Skeletal muscle cell (primary cell): ENCODE data around the gene ATP1A2.
"Not testable (repeated sequence)": the region's sequence is repeated elsewhere in the genome, so short reads cannot be mapped to it uniquely, and the experiment has no call there.

Experiments used
- DNase-seq: peaks from one replicate; pipeline ENCODE4 v3.0.0-alpha.2; 2010; ENCODE audit warnings: low read depth
- H3K4me3 ChIP-seq: 2 replicates; pipeline ENCODE4 v1.5.1; 2011; ENCODE audit warnings: low read depth, mild to moderate bottlenecking, control low read depth, low read length, moderate library complexity

The ATP1A2 gene

GRCh38 chr1:160097911-160098851, 17.4 kb upstream of the ATP1A2 start, which contains the start of gene IGSF8:
Gene IGSF8 (minus strand): TSS chr1:160098619. CDS start chr1:160098472, 147 bp downstream.
- peak within 1 kb of the TSS; percentile 73 for H3K4me3 ChIP-seq
- DNase-seq, result peak; percentile 39

DNA sequence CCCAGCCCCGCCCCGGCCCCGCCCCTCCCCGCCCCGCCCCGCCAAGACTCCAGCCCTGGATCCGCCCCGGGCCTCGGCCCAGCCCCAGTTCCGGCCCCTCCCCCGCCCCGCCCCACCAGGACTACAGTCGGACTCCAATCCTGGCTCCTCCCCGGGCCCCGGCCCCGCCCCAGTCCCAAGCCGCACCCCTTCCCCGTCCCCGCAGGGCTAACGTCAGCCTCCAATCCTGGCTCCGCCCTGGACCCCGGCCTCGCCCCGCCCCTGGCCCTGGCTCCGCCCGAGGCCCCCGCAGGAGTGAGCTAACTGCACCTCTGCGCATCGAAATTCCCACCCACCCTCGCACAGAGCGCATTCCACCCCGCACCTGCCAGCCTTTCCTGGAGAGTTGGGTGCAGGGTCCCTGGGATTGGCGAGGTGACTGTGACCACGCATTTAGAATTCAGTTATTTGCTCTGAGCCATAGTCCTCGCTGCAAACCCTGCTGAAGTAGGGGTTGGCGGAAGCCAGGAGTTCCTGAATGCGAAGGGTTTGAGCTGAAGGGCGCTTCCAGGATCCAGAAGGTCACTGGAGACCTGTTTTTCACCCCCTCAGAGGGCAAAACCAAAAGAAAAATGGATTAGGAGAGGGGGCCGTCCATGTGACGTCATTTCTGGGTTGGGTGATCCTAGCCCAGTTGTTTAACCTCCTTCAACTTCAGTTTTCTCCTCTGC, 16.6 kb upstream of the ATP1A2 start:
- H3K4me3 ChIP-seq, result peak overlapping the region; percentile 57
- DNase-seq, result peak; percentile 74

DNA sequence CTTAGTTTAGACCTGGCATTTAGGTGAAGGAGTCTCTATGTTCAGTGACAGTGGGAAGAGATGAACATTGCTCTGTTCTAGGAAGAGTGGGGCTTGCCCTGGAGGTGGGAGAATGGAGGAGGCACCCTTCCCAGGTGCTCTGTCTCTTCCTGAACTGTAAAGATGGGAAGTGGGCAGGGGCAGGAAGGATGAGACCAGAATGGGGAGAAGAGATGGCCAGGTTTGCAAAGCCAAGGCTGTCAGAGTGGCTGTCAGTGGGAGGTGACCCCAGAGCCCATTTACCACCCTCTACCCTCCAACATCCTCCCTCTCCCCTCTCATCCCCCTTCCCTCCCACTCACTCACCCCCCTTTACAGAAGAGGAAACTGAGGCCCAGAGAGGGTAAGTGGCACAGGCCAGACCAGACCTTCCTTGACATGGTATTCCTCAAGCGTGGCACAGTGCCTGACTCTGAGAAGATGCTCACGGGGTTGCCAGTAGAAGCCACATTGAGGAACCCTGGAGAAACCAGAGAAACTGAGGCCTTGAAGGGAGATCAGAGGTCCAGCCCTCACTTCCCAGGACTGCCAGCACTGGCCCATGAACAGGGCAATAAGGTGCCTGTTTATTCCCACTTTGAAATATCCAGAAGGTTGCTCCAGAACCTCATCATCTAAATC, 15.7 kb upstream of the ATP1A2 start:
- H3K4me3 ChIP-seq, result no peak overlapping the region
- no peak for DNase-seq

GRCh38 chr1:160101037-160101716, 14.4 kb upstream of the ATP1A2 start:
- no peak for DNase-seq
- no peak overlapping the region for H3K4me3 ChIP-seq

DNA sequence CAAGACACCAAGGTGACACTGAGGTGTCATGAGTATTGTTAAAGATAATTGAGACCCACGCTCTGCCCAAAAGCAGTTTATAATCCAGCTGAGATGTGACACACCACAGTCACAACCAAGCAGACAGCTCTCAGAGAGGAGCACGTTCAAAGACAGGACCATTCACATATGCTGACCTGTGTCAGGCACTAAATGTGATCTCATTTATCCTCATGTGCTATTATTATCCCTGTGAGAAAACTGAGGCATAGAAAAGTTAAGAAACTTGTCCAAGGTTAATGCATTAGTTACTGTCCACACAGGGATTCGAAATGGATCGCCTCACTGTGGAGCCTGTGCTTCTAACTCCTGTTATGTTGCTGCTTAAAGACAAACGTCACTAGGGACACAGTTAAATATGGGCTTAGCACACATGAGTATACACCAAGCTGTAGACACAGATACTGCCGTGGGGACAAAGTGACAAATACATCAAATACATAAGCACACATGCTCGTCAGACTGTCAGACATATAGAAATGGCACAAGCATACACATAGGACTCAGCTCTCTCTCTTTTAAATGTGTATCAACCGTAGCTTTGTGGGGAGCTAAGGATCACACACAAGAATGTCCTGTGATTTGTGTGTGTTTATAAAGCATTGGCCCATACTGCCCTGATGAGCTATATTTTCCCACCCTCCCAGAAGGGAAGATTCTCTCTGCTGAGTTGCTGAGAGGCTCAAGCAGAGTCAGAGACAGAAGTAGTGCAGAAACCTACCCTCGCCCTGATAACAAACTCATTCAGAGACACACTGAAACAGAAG, 13.6 kb upstream of the ATP1A2 start:
- DNase-seq, result no peak
- no peak overlapping the region for H3K4me3 ChIP-seq

DNA sequence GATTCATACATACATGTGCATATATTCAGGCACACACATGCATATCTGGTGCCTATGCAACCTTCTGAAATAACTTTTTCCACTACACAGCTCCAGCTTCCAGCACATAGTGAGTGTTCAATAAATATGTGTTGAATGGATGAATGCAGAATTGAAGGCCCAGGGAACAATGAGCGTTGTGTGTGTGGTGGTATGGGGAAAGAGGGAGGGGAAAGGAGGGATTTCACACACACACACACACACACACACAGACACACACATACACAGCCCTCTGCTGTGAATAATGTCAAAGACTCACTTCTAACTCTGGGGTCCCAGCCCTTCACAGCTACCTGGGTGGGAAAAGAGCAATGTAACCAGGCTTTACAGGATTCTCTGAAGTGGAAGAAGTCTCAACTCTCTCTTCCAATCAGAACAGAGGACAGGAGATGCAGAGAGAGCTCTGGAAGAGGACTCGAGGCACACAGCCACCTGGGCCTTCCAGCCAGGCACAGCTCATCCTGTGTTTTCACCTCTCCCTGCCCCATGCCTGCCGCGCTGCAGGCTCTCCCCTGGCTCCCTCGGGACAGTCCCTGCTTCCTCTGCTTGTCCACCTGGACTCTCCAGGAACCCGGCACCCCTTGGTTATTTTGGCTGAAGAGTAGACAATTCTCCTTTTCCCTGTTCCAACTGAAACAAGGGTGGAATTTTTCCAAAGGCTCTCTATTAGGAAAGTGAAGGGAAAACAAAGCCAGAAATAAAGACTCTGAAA, 11.7 kb upstream of the ATP1A2 start:
- H3K4me3 ChIP-seq, result no peak overlapping the region
- DNase-seq, result no peak

DNA sequence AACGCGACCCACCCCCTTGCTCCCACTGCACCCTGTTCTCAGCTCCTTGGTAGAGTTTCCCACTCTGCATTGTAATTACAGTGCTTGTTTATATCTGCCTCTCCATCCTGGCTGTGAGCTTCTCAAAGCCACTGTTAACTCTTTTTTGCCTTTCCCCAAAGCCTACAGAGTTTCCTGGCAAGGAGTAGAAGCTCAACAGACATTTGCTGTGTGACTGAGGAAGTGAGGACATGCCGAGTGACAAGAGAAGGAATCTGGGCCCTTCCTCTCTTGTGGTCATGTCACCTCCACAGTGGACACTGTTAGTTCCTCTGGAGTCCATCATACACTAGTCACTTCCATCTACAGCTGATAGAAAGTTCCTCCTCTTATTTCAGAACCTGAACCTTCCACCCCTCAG, 11.1 kb upstream of the ATP1A2 start:
- H3K4me3 ChIP-seq, result no peak overlapping the region
- no peak for DNase-seq

- no peak for DNase-seq
- H3K4me3 ChIP-seq, result no peak overlapping the region
Measured at GRCh38 chr1:160105155-160105554, 10.4 kb upstream of the ATP1A2 start.

GRCh38 chr1:160107512-160107911, 8.0 kb upstream of the ATP1A2 start:
- no peak overlapping the region for H3K4me3 ChIP-seq
- no peak for DNase-seq

DNA sequence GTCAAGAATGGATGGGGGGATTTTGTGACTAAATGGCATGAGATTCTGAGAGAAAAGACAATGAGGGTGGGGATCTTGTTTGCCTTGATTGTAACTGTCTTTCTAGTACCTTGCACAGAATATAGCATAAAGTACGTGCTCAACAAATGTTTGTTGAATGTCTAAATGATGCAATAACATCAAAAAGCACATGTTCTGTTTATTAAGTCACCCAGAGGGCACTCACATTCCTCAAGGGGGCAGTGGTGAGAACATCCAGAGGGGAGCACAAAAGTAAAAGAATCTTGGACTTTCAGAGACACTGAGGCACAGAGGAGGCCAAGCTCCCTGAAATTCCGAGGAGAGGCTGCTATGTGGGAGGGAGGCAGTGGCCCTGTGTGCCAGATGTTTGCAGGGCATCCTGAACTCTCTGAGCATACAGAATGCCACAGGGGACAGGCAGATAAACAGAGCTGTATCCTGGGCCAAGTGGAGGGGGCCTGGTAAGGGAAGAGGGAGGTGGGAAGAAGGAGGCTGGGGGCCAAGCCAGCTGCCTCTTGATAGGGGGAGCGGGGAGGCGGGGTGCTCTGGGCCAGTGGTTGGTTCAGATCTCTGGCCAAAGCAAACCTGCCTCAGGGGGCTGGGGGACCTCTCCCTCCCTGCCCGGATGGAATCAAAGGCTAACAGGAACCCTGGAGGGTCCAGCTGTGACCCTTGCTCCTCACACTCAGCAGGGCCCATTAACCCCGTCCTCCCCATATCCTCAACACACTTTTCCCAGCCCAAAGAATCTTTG, 6.5 kb upstream of the ATP1A2 start:
- DNase-seq, result no peak
- no peak overlapping the region for H3K4me3 ChIP-seq

- H3K4me3 ChIP-seq, result no peak overlapping the region
- DNase-seq, result no peak
Measured at GRCh38 chr1:160109686-160110085, 5.9 kb upstream of the ATP1A2 start.

- not testable (repeated sequence) for H3K4me3 ChIP-seq, DNase-seq
Measured at GRCh38 chr1:160111462-160111861, 4.1 kb upstream of the ATP1A2 start.

DNA sequence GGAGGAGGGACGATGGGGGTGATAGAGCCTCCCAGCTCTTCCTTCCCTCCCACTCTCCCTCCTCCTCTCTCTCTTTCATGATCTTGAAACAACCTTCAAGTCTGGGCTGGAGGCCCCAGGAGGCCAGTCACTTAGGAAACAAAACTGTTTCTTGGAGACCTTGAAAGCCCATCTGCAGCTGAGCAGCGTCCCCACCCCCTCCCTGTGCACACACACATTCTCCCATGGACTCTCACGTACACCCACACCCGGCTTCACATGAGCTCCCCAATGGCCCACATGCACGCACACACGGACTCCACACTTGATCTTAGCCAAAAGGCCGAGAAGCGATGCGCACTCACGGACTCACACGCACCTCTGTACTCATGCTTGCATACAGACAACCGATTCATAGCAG, 3.2 kb upstream of the ATP1A2 start:
- DNase-seq, result no peak

GRCh38 chr1:160113407-160113806, 2.2 kb upstream of the ATP1A2 start:
- DNase-seq, result no peak
- H3K4me3 ChIP-seq, result no peak overlapping the region

More for the DNA sequence above, 3.2 kb upstream of the ATP1A2 start:
- H3K4me3 ChIP-seq, result no peak overlapping the region

DNA sequence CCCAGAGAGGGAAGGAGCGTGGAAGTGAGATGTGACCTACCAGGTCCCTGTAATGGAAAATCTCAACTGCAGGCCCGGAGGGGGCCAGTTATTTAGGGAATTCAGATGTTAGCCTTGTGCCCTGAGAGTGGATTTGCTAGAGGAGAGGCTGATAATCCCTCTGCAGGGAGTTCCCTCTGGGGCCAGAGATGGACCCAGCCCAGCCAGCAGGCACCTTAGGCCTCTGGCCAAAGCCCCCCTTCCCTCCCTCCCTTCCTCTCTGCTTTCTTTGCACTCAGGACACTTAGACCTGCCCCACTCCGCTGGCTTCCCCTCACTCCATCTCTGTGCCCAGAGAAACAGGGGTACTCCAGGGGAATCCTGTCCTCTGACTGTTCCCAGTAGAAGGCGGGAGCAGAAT, 1.5 kb upstream of the ATP1A2 start:
- no peak for DNase-seq

GRCh38 chr1:160116283-160117147, 956 bp downstream of the ATP1A2 start:
- peak overlapping the region; percentile 21 for H3K4me3 ChIP-seq
- no peak for DNase-seq

More for the DNA sequence above, 1.5 kb upstream of the ATP1A2 start:
- no peak overlapping the region for H3K4me3 ChIP-seq
